Activated CD4-positive, alpha-beta T cell treated with anti-CD3 and anti-CD28 coated beads, Interleukin-2, amount 50 U/mL, for 24 hours (primary cell): Measurements from ENCODE around the gene FUT7.

Experiments
- DNase-seq, 2 donors: peaks; one replicate each; pipeline ENCODE4 v3.0.0-alpha.2; 2020; ENCODE audit warnings: low read depth in 1 of 2, low spot score in 1 of 2

The FUT7 gene

DNA sequence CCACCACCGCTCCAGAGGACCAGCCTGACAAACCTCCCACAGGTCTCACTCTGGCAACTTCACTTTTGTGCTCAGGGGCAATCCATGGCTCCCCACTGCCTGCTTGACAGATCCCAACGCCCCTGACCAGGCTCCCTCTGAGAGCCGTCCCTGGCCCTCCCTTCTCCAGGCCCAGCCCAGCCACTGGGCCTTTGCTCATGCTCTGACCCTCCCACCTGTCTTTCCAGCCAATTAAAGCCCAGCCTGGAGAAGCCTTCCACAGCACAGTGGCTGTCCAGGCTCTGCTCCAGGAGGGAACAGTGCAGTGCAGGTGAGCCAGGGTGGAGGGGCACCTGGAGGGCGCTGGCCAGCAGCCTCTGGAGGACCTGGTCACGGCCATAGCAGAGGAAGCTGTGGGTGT lies 18.7 kb upstream of the FUT7 start:
- no peak for DNase-seq

GRCh38 chr9:137049544-137050449 lies 17.9 kb upstream of the FUT7 start:
- no peak for DNase-seq

GRCh38 chr9:137048655-137049543 lies 17.0 kb upstream of the FUT7 start:
- no peak for DNase-seq

GRCh38 chr9:137046088-137046787 lies 14.3 kb upstream of the FUT7 start, which contains the start of gene NPDC1:
Gene NPDC1, minus strand, starts transcription at chr9:137046177. Its CDS starts 188 bp downstream, at chr9:137045989.
- peak; percentile 69 for DNase-seq

DNA sequence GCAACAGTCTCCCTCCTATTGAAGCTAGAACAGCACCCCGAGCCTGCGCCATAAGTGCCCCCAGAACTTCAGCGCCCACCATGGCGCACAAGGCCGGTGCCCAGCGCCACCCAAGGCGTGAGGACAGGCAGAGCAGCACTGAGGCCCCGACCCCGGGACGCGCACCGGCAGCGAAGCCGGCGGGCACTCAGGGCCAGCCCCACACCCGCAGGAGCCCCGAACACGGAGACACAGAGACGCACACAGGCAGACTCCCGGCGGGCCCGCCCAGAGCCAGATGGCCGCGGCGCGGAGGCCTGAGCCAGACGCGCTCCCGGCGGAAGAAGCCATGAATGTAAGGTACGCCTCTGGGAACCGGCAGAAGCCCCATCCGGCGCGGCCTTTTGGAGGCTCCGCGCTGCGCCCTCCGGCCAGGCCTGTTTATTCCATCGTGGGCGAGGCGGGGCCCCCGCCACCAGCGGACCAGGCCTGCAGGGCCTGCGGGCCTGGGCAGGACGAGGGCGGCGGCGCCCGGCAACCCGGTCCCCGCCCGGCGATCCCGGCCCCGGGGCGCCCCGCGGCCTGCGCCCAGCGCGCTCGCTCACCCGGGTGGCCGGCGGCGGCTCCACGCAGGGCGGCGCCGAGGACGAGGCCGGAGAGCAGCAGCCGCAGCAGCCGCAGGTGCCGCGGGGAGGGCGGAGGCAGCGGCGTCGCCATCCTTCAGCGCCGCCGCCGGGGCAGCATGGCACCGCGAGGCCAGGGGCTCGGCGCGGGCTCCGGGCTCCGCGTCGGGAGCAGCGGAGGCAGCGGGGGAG lies 13.6 kb upstream of the FUT7 start:
- DNase-seq = no peak

DNA sequence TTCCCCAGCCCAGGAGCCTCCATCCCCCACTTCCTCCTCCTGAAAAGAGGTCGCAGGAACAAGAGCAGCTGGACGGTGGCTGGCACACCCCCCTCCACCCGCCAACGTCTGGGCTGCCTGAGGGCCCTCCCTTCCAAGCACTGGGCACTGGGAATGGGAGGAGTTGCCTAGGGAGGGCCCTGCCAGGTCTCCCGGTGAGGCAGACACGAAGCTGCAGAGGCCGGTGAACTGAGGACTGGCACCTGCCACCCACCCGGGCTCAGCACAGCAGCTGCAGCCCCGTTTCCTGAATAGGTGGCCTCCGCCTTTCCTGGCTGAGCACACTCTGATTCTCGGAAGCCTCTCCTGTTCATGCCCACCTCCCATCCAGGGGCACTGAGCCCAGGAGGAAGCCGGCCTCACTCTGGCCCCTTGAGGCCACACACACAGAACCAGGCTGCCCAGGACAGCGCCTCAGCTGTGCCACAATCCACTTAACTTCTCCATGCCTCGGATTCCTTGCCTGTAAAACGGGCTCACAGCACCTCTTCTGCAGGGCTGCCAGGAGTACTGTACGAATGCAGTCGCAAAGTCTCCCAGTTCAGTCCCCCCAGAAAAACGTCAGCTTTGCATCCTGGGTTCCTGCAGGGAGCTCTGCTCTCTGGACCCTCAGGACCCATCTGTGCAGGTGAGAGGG lies 12.8 kb upstream of the FUT7 start:
- no peak for DNase-seq

- no peak for DNase-seq
These were observed 12.1 kb upstream of the FUT7 start for GRCh38 chr9:137044037-137044436.

- DNase-seq = no peak
These were observed 11.2 kb upstream of the FUT7 start for GRCh38 chr9:137042751-137043727.

GRCh38 chr9:137041124-137041523 lies 9.2 kb upstream of the FUT7 start:
- no peak for DNase-seq

DNA sequence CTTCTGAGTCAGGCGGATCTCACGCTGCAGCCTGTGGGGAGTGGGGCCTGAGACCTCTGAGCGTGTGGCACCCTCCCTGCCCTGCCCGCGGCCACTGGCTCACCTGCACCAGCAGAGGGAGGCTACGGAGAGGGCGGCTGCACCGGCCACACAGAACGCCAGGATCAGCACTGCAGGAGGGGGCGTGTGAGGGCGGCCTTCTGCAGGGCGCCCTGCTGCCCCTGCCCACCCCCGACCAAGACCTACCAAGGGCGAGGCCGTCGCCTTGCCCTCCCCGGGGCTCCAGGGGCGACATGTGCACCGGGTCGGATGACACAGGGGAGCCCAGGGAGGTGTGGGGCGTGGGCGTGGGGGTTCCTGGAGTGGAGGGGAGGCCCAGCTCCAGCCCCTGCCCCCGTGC lies 8.7 kb upstream of the FUT7 start:
- DNase-seq = no peak

GRCh38 chr9:137039611-137040366 lies 7.9 kb upstream of the FUT7 start:
- no peak for DNase-seq

DNA sequence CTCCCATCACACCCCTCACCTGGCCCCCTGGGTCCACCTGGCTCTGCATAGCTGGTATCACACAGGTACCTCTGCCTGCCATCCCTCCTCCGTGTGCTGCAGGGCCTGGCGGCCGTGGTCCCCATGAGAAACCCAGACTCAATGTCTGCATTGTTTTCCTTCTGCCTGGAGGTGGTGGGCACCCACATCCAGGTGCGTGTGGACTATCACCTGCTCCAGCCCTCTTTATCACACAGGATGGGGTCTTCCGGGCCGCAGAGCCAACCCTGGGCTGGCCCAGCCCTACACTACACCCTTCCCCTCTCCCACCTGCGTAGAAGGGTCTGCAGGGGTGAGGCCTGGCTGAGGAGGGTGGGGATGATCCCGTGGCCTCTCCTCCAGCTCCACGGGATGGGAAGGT lies 7.0 kb upstream of the FUT7 start:
- DNase-seq = no peak

DNA sequence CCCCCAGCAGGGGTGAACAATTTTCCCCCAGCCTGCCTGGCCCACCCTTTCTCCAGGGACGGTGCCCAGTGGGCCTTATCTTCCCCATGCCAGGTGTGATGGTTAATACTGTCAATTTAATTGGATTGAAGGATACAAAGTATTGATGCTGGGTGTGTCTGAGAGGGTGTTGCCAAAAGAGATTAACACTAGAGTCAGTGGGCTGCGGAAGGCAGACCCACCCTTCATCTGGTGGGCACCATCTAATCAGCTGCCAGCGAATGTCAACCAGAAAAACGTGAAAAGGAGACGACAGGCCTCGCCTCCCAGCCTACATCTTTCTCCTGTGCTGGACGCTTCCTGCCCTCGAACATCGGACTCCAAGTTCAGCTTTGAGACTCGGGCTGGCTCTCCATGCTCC lies 5.6 kb upstream of the FUT7 start:
- no peak for DNase-seq

- no peak for DNase-seq
These were observed 5.1 kb upstream of the FUT7 start for GRCh38 chr9:137037035-137037434.

DNA sequence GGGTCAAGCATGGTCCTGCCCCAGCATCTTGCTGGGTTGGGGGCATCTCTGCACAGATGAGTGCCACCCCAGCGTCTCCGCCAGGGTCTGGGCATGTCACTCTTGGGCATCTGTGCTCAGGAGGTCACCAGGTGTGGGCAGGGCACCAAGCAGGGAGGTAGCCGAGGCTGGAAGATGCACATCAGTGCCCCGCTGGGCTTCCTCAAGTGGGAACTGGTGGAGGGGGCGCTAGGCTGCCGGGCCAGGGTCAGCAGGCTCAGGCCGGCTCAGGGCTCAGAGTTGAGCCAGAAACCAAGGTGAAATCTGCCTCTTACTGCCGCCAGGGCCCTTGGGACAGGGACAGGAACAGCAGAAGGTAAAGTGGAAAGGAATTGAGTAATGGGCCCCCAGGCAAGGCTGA lies 4.0 kb upstream of the FUT7 start:
- DNase-seq = no peak

DNA sequence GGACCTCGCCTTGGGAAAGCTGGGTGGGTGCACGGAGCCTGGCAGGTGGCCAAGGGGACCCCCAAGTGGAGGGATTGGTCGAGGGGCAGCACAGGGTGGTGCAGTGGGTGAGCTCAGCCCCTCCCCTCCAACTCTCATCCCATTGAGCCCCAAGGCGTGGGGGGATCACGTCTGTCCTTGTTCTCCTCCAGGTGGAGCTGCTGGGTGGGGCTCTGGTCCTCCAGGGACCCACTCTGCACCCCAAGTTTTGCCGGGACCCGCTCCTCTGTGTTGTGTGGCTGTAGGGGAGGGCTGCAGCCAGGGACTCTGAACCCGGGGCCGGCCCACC lies 3.6 kb upstream of the FUT7 start:
- no peak for DNase-seq

GRCh38 chr9:137034709-137035506 lies 3.0 kb upstream of the FUT7 start:
- peak; percentile 77 to 83 for DNase-seq
